ENCODE measurements around the gene CCDC33. TPM values are rescaled to one million over a fixed set of nuclear protein-coding genes. Genes with fewer than 3 reads are reported as not detected.

The CCDC33 gene
- total RNA-seq, 1 experiment from 2014 or later = not detected

- Histone ChIP-seq H3K27me3 (ENCODE audit: control insufficient read depth, insufficient read depth, low read length) (no peaks in the 10 kb centered on the region), H3K36me3 (ENCODE audit: control insufficient read depth, insufficient read depth, low read length) (no peaks in the 10 kb centered on the region), H3K4me1 (ENCODE audit: control insufficient read depth, insufficient read depth, low read length) (peaks cover 22% of the 10 kb centered on the region), H3K27ac (ENCODE audit: low read length) (no peak overlapping the region), H3K4me3 (ENCODE audit: low read depth in 2 of 2, low read length in 2 of 2) (no peak overlapping the region), H3K9me3 (ENCODE audit: control insufficient read depth, insufficient read depth, low read depth, low read length) (no peaks in the 10 kb centered on the region)
- CTCF ChIA-PET = interaction anchor here (0.7 kb wide), 1 partner anchor 102 kb away, joined by 3 read pairs; no protein-coding TSS in a partner anchor
- no peak for ATAC-seq
- no peak for DNase-seq (ENCODE audit: low read depth, low spot score)
- in situ Hi-C loops (cut with HindIII; ENCODE audit: low pct_unique_long_range_greater_than_20kb, low sequenced_read_pairs) (no loop called here), intact Hi-C loops (cut with micrococcal nuclease; ENCODE audit: unreplicated experiment) (no loop called here)
- no TSS peak for BruUV-seq (replicated peaks)
- POLR2A ChIA-PET = no interaction called here
- TF ChIP-seq, protein P1, sequence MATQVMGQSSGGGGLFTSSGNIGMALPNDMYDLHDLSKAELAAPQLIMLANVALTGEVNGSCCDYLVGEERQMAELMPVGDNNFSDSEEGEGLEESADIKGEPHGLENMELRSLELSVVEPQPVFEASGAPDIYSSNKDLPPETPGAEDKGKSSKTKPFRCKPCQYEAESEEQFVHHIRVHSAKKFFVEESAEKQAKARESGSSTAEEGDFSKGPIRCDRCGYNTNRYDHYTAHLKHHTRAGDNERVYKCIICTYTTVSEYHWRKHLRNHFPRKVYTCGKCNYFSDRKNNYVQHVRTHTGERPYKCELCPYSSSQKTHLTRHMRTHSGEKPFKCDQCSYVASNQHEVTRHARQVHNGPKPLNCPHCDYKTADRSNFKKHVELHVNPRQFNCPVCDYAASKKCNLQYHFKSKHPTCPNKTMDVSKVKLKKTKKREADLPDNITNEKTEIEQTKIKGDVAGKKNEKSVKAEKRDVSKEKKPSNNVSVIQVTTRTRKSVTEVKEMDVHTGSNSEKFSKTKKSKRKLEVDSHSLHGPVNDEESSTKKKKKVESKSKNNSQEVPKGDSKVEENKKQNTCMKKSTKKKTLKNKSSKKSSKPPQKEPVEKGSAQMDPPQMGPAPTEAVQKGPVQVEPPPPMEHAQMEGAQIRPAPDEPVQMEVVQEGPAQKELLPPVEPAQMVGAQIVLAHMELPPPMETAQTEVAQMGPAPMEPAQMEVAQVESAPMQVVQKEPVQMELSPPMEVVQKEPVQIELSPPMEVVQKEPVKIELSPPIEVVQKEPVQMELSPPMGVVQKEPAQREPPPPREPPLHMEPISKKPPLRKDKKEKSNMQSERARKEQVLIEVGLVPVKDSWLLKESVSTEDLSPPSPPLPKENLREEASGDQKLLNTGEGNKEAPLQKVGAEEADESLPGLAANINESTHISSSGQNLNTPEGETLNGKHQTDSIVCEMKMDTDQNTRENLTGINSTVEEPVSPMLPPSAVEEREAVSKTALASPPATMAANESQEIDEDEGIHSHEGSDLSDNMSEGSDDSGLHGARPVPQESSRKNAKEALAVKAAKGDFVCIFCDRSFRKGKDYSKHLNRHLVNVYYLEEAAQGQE (IDR thresholded peaks at IDR 0.05; ENCODE audit: insufficient read depth in 1 of 2, low read depth in 2 of 2, low read length in 1 of 2) = no peak
- TF ChIP-seq CTCF (IDR thresholded peaks at IDR 0.05) (no peak), TCF7L2 (IDR thresholded peaks at IDR 0.05; ENCODE audit: low read depth, low read length) (no peak), SIN3A (IDR thresholded peaks at IDR 0.05; ENCODE audit: borderline replicate concordance, insufficient read depth, low read depth, low read length) (no peak), POLR2AphosphoS5 (IDR thresholded peaks at IDR 0.05; ENCODE audit: low read depth, low read length) (no peak)
These were observed 29.3 kb upstream of the CCDC33 start for GRCh38 chr15:74206801-74207281.

DNA sequence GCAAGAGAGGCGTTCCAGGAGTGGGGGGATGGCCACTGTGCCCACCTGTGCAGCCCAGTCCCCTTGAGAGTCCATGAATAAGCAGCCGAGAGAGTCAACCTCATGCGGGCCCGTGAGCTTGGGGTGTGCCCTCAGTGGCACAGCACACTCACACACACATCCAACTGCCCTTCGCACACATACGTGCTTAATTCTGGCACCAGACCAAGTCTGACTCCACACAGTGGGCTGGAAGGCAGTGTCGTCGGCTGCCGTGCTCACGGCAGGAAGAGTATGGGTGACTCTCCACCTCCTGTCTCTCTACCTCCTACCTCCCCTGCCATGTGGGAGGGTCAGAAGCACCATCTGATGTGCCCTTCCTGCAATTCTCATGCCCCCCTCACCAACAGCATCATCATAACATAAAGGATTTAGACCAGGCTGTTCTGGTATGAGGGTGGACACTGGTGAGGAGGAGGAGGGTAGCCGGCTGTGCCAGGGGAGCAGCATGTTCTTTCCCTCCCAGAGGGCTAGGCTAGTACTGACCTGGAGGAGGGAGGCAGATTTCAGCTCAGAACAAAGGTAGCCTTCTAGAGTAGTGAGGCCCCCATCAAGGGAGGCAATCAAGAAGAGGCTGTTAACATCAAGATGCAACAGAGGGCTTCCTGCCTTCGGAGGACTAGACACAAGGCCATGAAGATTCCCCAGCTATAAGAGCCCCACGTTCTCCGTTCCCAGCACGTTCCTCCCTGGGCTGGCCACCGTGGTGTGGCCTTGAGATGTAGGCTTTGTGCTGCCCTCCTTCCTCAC is 28.3 kb upstream of the CCDC33 start:
- in situ Hi-C loops (cut with HindIII; ENCODE audit: low pct_unique_long_range_greater_than_20kb, low sequenced_read_pairs) (no loop called here), intact Hi-C loops (cut with micrococcal nuclease; ENCODE audit: unreplicated experiment) (no loop called here)
- no peaks in the 10 kb centered on the region for H3K36me3 ChIP-seq (ENCODE audit: control insufficient read depth, insufficient read depth, low read length)
- POLR2A ChIA-PET = no interaction called here
- peaks cover 12% of the 10 kb centered on the region for H3K4me1 ChIP-seq (ENCODE audit: control insufficient read depth, insufficient read depth, low read length)
- DNase-seq (ENCODE audit: low read depth, low spot score) = no peak
- no peak overlapping the region for H3K27ac ChIP-seq (ENCODE audit: low read length)
- TF ChIP-seq POLR2AphosphoS5 (IDR thresholded peaks at IDR 0.05; ENCODE audit: low read depth, low read length) = no peak
- TF ChIP-seq CTCF (IDR thresholded peaks at IDR 0.05) = no peak
- no peak for TF ChIP-seq TCF7L2 (IDR thresholded peaks at IDR 0.05; ENCODE audit: low read depth, low read length)
- TF ChIP-seq, protein P1 (IDR thresholded peaks at IDR 0.05; ENCODE audit: insufficient read depth in 1 of 2, low read depth in 2 of 2, low read length in 1 of 2) = no peak
- TF ChIP-seq SIN3A (IDR thresholded peaks at IDR 0.05; ENCODE audit: borderline replicate concordance, insufficient read depth, low read depth, low read length) = no peak
- BruUV-seq (replicated peaks) = no TSS peak
- no peak overlapping the region for H3K4me3 ChIP-seq (ENCODE audit: low read depth in 2 of 2, low read length in 2 of 2)
- no peak for ATAC-seq
- CTCF ChIA-PET = no interaction called here
- H3K9me3 ChIP-seq (ENCODE audit: control insufficient read depth, insufficient read depth, low read depth, low read length) = no peaks in the 10 kb centered on the region
- no peaks in the 10 kb centered on the region for H3K27me3 ChIP-seq (ENCODE audit: control insufficient read depth, insufficient read depth, low read length)

All from Panc1 (cell line).